M059J (cell line): ENCODE measurements around the gene RRP8. TPM values are rescaled to one million over a fixed set of nuclear protein-coding genes. Genes with fewer than 3 reads are reported as not detected.

Source experiments
- DNase-seq: peaks from one replicate; pipeline ENCODE4 v3.0.0-alpha.2; 2012; ENCODE audit warnings: low read depth
- total RNA-seq: library from RNA; depleted of rRNA; stranded (reverse); fragments of >200 nt; shearing (Covaris generic); gene quantifications from 2 replicates; pipeline ENCODE4 v1.2.3, GENCODE V29; 2014

The RRP8 gene
- total RNA-seq, 1 experiment from 2014 or later, result 18.8 TPM

- peak; percentile 75 for DNase-seq
Measured at GRCh38 chr11:6568191-6568918, 35.1 kb downstream of the RRP8 start.

GRCh38 chr11:6567371-6567745 lies 36.1 kb downstream of the RRP8 start:
- DNase-seq, result no peak

- DNase-seq, result peak; percentile 9
Measured at GRCh38 chr11:6566704-6567370, 36.6 kb downstream of the RRP8 start.

DNA sequence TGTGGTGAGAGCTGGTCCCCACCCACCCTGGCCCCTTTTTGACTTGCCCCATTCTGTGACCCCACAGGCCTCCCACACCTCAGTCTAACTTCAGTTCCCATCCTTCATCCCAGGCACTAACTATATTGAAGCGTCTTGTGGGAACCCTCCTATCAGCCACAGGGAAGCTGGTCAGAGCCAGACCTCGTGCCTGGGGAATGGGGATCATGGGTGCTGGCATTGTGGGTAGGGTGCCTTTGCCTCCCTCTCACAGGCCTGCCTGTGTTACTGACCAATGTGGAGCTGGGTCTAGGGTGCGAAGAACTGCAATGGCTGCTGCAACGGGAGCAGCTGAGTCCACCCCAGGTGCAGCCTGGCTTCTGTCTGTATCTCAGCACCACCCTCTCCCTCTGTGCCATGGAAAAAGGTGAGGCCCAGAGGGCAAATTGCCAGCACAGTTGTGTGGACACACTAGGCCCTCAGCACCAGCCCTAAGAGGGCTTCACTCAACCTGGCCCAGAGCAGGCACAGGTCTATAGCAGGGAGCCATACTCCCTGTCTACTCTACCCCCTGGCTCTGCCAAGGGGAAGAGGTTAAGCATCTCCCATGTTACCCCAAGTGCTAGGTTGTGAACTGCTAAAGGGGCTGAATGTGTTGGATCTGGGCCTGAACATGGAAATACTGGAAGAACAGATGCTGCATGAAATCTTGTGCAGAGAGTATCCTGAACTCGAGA lies 37.3 kb downstream of the RRP8 start:
- DNase-seq, result no peak

DNA sequence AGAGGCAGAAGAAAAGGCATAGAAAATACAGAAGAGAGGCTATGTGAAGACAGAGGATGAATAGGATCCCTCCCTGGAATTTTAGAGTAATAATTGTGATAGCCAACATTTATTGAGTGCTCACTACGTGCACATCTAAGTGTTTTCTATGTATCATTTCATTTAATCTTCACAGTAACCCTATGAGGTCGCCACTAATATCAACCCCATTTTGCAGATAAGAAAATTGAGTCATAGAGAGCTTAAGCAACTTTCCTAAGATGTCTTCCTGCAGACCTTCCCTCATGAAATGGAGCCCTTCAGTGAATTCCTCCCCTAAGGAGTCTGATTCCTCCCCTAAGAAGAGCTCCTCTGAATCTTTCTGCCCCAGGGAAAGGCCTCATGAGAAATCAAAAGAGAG lies 38.1 kb downstream of the RRP8 start:
- DNase-seq, result no peak

DNA sequence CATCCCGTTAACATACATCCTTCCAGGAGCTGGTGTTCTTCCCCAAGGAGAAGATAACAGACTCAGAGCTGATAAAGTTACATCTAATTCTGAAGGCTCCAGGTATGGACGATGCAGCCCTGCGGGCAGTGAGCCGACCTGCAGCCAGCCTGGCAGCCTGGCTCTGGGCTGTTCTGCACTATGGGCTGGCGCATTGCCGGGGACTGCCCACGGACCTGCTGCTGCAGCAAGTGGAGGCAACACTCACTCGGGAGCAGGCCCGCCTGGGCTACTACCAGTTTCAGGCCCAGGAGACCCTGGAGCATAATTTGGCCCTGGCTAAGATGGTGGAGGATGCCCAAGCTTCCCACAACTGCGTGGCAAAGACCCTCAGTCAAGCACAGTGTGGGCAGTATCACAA lies 39.7 kb downstream of the RRP8 start:
- no peak for DNase-seq

GRCh38 chr11:6563121-6563619 lies 40.2 kb downstream of the RRP8 start:
- DNase-seq, result peak; percentile 11

DNA sequence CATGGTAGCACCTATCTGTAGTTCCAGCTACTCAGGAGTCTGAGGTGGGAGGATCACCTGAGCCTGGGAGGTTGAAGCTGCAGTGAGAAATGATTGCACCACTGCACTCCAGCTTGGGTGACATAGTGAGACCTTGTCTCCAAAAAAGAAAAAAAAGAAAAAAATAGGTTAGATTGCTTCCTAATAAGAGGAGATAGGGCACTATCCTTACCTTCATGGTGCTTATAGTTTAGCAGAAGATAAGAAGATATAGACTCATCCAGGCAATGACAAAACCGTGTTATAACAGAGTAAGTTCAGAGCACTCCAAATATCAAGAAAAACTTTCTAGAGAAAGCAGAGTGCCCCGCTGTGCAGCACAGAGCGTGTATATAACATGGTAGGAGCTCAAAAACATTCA lies 42.1 kb downstream of the RRP8 start:
- no peak for DNase-seq

- DNase-seq, result no peak
Measured at GRCh38 chr11:6559369-6559768, 44.0 kb downstream of the RRP8 start.

DNA sequence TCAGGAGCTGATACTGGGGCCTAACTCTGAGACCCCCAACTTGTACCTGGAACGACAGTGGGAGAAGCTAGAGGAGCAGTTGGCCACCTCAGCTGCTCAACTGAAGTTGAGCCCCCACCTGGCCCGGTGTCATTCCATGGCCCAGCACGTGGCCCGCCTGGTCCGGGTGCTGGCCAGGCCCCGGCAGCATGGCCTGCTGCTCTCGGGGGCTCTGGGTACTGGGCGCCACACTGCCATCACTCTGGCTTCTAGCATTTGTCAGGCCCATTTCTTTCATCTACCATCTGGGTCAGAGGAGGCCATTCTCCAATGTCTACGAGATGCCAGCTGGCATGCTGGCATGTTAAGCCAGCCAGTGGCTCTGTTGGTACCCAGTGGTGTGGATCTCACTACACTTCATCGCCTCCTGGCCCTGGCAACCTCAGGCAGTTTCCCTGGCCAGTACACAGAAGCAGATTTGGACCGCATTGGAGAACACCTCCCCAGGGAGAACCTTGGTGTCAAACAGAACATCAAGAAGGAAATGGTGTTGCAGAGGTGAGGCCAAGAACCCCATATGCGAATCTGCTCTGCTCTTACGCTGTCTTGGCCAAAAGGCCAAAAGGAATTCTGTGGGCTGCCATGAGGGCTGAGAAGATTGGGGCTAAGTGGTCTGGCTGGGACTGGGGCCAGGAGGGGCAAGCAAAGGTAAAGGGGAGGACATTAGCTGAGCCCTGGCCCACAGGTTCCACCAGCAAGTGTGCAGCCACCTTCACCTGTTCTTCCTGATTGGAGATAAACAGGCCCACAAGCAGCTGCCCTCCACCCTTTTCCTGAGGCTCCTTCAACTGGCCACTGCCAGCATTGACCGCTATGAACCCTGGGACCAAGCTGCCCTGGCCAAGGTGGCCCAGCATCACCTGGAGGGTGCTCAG lies 45.4 kb downstream of the RRP8 start:
- DNase-seq, result no peak

- DNase-seq, result no peak
Measured at GRCh38 chr11:6557063-6557462, 46.4 kb downstream of the RRP8 start.

DNA sequence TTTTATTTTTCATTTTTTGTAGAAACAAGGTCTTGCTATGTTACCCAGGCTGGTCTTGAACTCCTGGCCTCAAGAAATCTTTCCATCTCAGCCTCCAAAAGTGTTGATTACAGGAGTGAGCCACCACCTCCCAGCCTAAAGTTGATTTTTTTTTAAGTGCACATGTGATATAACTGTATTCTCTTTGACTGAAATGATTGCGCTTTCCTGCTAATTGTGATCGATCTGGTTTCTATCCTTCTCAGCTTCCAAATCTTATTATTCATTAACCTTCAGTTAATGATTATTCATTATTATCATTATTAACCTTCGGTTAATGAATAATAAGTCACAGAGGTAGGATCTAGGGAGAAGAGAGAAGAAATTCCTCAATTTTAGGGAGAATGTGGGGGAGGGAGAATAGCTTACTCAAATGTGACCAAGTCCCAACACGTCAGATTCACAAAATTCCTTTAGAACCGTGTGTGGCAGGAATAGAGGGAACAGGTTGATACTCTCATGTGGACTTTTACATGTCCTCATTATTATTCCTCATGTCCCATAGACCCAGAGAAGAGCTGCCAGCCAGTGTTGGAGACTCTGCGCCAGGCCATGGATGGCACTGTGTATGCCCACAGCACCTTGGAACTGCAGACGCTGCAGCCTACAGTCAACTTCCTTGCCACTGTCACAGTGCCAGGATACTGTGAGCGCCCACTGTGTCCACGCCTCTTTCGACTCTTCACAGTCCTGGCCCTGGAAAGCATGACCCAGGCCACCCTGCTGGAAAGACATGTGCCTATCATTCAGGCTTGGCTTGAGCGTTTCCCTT lies 47.1 kb downstream of the RRP8 start:
- DNase-seq, result no peak

- DNase-seq, result no peak
Measured at GRCh38 chr11:6554828-6555706, 48.3 kb downstream of the RRP8 start.

DNA sequence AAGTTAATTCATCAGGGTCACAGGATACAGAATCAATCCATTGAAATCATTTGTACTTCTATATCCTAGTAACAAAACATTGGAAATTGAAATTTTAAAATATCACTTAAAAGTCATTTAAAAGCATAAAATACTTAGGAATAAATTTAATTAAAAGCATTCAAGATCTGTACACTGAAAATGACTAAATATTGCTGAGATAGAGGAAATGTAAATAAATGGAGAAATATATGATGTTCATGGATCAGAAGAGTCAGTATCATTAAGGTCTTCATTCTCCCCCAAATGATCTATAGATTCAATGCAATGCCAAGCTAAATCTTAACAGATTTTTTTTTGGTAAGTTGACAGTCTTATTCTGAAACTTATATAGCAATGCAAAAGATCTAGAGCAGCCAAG lies 49.8 kb downstream of the RRP8 start:
- DNase-seq, result no peak

- no peak for DNase-seq
Measured at GRCh38 chr11:6548641-6549040, 54.8 kb downstream of the RRP8 start.

DNA sequence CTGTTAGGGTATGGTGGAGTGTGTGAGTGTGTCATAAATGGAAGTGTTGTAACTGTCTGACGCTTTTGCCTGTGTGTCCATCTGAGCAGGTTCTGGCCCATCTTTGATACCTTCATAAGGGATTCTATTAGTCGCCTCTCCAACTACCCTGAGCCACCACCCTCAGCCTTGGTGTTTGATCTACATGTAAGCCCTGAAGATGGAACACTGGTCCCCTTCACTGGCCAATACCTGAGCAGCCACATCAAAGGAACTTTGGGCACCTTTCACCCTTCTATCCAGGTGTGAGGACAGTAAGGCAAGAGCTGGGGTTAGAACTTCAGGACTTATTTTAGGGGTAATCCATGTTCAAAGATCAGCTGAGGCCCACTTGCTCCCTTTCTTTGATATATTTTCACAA lies 55.3 kb downstream of the RRP8 start:
- no peak for DNase-seq

DNA sequence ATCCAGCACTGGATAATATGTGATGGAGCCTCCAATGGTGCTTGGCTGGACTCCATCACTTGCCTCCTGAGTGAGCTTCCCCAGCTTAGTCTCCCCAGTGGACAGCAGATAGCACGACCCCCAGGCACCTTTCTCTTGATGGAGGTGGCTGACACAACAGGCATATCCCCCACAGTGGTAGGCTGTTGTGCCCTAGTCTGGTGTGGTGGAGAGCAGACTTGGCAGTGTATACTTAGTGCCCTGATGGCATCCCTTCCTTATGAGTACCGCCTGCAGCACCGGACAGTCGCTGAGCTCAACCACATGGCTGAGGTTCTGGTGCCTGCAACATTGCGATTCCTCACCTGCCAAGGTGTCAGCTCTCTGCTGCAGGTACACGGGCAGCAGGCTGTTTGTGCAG lies 56.2 kb downstream of the RRP8 start:
- no peak for DNase-seq

DNA sequence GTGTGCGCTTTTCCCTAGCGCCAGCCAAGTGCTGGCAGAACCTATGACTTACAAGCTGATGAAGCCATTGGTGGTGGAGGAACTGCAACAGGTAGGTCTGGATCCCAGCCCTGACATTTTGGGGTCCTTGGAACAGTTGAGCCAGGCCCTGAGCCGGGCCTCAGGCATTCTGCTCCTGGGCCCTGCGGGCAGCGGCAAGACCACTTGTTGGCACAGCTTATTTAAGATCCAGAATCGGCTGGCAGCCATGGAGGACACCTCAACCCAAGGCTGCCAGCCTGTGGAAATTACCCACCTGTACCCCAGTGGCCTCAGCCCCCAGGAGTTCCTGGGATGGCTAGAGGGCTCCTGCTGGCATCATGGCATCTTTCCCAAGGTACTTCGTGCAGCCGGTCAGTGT lies 56.7 kb downstream of the RRP8 start:
- no peak for DNase-seq

GRCh38 chr11:6545917-6546605 lies 57.4 kb downstream of the RRP8 start:
- DNase-seq, result no peak
